Activated CD8-positive, alpha-beta memory T cell treated with anti-CD3 and anti-CD28 coated beads for 4 hours (primary cell): ENCODE measurements around the gene CDK19.

ENCODE experiments used
- DNase-seq, 2 donors: peaks; one replicate each; pipeline ENCODE4 v3.0.0-alpha.2; 2020; ENCODE audit warnings: low read depth in 2 of 2

Gene CDK19

DNA sequence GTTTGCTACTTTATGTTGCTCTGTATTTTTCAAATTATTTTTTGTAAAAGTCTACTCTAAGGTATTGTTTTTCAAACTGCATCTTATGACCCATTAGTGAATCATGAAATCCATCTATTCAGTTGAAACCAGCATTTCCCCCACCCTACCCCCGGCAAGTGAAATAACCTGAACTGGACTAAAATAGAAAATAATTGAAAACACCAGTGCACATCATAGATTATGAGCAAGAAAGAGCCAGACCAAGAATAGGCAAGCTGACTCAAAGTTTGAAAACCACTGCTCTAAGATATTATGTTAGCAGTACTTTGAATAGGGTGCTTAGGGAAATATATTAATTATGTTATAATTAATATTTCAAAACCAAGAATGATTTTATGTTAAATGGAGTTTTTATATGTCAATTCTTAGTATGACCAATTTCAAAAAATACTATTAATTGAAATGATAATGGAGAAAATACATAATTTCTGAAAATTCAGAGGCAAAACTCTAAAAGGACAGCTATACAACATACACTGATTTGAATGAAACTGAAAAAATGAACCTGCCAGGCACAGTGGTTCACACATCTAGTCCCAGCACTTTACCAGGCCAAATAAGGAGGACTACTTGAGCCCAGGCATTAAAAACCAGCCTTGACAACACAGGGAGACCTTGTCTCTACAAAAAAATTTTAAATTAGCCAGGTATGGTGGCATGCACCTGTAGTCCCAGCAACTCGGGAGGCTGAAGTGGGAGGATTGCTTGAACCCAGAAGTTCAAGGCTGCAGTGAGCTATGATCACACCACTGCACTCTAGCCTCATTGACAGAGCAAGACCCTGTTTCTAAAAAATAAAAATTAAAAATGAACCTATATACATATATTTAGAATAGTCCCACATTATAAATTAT lies 112.0 kb downstream of the CDK19 start:
- DNase-seq, result no peak

DNA sequence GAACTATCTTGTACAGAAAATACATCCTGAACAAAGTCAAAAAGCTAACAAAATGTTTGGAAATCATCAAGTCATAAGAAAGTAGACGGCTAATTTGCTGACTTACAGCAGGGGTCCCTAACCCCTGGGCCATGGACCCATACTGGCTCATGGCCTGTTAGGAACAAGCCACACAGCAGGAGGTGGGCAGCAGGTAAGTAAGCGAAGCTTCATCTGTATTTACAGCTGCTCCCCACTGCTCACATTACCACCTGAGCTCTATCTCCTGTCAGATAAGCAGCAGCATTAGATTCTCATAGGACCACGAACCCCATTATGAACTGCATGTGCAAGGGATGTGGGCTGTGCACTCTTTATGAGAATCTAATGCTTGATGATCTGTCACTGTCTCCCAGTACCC lies 115.5 kb downstream of the CDK19 start:
- DNase-seq, result no peak

DNA sequence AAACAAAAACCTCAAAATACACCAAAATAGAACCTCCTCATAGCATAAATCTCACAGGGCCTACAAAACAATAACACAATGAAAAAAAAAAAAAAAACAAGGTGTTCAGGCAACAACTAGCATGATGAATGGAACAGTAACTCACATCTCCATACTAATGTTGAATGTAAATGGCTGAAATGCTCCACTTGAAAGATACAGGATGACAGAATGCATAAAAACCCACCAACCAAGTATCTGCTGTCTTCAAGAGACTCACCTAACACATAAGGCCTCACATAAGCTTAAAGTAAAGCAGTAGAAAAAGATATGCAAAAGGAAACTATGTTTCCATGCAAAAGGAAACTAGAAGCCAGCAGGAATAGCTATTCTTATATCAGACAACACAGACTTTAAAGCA lies 121.3 kb downstream of the CDK19 start:
- DNase-seq, result no peak

DNA sequence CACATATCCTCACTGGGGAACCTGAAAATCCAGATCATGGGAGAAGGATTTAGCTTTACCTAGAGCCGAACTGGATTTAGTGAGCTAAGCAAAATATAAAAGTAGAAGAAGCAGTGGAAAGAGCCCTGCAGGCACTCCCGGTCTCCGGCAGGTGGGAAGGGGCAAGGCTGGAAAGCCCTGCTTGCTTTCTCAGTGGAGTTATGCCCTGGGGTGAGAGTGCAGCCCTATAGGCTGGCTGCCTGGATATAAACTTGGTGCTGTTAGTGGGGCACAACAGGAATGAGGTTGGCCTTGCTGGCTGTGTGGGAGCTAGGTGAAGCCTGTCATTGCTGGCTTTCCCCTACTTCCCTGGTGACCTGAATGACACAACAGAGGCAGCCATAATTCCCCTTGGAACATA lies 122.0 kb downstream of the CDK19 start:
- DNase-seq, result no peak

DNA sequence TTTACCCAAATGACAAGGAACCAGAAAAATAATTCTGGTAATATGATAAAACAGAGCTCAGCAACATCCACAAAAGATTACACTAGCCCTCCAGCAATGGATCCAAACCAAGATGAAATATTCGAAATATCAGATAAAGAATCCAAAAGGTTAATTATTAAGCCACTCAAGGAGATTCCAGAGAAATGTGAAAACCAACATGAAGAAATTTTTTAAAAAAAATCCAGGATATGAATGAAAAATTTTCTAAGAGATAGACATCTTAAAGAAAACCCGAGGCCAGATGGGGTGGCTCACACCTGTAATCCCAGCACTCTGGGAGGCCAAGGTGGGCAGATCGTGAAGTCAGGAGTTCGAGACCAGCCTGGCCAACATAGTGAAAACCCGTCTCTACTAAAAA lies 124.4 kb downstream of the CDK19 start:
- no peak for DNase-seq

DNA sequence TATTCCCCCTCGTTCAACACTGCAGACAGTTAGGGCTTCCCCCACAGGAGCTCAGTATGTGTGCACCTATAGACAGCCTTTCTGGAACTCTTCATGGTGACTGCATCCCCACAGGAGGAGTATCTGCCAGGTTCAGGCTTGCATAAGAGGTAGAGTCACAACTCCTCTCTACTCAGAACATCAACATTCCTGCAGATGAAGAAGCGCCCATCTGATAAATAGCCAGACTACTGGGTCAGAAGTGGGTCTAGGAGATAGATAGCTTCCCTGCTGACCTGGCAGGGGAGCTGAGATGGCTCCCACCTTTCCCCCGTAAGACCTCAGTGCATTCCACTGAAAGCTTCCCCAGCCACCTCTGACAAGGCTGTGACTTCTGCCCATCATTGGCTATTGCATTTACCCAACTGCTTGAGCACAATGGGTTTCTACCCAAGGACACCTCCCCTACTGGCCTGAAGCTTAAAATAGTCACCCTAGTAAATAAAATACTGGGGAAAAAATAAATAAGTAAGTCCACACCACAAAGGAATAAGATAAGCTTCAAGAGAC lies 125.1 kb downstream of the CDK19 start:
- DNase-seq, result no peak

DNA sequence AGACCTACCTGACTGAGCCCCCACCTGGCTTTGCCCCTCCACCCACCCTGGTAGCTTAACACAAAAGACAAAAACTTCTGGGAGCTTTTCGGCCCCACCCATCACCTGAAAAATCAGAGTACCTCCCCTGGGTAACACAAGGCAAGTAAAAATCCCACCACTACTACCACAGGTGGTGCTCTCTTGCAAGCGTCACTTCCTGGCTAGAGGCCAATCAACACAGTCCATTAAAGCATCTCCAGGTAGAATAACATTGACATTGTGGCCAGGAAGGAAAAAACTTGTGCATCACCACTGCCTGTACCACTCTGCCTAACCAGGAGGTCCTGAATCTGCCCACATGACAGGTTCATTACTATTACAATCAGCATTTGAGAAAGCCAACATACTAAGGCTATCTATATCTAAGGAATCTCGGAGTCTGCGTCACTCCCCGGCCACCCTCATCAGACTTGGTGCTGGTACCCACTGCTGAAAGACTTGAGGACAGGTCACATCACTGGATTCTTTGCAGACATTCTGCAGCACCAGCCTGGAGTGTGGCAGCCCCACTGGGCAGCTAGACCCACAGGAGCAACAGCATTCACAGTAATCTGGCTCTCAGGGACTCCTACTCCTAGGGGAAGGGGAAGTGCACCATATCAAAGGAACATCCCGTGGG lies 125.9 kb downstream of the CDK19 start:
- DNase-seq, result no peak

DNA sequence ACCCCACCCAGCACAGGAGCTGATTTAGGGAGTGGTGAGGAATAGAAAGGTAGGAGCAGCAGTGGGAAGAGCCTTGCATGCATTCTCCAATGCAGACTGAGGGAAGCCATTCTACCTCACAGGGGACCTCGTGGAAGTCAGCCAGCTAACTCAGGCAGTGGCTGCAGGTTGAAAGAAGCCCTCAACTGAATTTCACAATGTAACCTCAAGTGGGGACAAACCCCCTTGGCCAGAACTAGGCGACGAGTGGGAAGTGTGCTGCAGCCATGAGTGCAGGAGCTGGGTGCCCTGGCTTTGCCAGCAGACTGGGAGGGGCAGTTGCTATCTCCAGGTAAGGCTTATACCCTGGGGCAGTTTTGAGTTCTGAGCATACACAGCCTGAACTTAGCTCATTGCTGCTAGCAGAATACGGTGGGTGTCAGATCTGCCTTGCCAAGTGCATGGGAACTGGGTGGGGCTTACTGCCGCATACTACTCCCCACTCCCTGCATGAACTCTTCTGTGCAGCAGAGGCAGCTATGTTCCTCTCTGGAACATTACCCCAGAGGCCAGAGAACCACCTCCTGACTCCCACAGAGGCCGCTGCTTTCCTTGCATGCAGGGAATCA lies 126.5 kb downstream of the CDK19 start:
- no peak for DNase-seq

DNA sequence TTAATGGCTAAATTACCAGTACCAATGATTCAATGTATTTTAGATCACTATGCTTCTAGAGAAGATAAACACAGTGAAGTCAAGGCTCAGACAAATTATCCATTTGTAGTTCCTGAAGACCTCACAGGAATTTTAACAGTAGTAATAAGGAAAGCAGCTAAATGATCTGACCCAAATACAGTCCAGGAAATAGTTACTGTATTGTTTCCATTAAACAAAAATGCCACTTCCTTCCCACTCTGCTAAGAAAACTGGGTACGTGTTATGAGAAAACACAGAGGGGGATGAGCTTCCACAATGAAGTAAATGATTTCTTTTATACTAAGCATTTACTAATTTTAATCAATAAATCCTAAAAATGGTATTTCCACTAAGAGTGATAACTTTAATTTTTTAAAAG lies 127.9 kb downstream of the CDK19 start:
- DNase-seq, result no peak

DNA sequence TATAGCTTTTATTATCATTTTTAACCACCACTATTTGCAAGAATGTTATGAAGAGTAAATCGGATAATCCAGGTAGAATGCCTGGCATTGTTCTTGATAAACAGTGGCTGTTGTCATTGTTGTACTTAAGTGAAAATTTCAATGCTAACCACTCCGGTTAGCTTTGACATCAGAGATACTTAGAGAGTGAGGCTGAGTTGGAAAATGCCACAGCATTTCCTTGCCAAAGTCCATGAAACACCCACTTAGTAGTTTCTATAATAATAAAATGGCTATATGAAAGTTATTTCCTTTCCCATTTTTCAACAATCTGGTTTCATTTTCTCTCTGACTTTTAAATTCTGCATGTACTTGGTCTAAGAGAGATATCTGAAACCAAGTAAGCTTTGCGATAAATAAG lies 132.0 kb downstream of the CDK19 start:
- DNase-seq, result no peak

DNA sequence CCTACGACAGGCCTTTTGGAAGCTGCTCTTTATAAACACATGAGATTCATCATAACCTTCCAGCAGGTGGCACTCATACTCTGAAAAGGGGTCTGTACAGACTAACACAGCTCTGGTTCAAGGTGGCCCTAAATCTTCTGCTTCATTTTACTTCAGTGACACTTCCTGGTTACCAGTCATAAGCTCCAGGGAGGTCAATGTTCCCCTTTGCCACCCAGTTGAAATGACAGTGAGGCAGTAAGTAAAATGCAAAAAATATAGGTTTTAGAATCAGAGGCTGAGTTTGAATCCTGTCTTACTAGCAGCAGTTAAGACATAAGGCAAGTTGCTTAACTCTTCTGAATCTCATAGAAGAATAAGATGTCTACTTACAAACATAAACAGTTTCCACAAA lies 132.8 kb downstream of the CDK19 start:
- DNase-seq, result peak; percentile 13 to 47

DNA sequence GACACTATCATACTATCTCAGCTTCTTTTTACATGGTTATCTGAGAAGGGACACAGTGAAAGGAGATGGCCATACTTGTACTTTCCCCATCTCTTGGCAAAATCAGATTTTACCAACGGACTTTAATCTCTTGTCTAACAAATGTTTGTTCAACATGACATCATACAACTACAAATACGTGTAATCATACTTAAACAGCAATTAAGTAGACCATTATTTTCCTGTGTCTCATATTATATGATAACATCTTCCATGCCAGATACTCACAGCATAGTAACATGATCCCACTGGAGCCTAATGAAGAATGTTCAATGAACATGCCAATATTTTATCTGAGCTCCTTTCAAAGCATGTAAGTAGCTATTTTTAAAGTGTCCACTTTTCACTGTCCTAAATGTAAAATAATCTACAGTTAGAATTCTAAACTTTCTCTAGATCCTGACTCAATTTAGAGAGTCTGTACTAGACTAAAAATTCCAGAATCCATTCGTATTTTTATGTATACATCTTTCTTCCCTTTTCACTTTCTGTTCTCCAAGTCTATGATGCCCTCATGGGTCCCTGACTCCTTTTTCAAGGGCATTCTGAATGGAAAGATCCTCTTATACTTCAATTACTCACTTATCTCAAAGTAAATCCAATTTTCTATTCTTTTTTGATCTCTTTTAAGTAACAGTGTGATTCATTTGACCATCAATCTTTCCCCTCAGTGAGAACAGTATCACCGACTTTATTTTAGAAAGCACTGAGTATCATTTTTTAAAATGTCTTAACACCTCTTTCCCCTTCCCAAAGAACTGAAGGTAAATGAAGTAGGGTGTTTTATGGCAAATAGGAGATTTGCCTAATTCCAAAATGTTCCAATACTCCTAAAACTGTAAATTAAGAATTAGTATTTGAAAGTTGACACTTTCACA lies 133.5 kb downstream of the CDK19 start:
- DNase-seq, result no peak

DNA sequence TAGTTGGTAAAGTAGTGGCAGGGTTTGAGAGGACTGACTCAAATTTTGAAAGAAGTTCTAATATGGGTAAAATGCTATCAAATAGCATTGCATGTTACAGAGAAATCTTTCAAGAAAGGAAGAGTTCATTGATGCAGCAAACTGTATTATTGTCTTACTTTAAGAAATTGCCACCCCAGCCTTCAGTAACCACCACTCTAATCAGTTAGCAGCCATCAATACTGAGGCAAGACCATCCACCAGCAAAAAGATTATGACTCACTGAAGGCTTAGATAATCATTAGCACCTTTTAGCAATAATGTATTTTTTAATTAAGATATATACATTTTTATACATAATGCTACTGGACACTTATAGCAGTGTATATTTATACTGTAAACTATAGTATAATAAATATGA lies 138.9 kb downstream of the CDK19 start:
- DNase-seq, result no peak

DNA sequence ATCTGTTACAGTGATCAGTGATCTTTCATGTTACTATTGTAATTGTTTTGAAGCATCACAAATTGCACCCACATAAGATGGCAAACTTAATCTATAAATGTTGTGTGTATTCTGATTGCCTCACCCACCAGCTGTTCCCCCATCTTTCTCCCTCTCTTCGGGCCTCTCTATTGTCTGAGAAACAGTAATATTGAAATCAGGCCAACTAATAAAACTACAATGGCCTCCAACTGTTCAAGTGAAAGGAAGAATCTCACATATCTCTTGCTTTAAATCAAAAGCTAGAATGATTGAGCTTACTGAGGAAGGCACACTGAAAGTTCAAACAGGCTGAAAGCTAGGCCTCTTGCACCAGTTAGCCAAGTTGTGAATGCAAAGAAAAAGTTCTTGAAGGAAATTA lies 141.2 kb downstream of the CDK19 start:
- DNase-seq, result no peak

DNA sequence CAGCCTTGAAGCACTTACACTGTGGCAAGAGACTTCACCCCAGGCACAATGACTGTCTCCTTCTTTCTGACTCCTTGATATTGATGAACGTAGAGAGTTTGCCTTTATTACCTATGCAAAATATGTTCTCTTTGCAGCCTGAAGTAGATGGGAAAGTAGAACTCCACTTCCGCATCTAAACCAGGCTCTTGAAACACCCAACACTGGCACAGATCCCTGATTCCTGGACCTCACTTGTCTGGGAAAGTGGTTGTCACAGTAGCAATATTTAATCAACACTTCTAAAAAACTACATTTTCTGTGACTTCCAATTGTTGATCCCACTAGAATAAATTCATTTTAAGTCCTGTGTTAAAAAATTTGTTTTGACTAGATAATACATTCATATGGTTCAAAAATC lies 143.1 kb downstream of the CDK19 start:
- no peak for DNase-seq

DNA sequence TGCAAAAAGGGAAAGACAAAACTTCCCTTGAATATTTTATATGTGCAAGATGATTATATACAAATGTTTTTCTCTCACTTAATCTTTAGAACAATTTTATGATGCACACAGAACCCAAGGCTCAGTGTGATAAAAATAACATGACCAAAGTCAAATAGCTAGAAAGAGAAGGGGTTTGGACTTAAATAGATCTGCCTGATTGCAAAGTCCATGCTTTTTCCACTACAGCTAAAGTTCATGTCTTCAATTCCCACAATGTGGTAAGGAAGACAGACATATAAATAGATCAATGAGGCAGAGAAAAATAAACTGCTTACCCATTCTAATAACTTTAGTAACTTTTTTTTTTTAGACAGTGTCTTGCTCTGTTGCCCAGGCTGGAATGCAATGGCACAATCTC lies 143.8 kb downstream of the CDK19 start:
- DNase-seq, result no peak

DNA sequence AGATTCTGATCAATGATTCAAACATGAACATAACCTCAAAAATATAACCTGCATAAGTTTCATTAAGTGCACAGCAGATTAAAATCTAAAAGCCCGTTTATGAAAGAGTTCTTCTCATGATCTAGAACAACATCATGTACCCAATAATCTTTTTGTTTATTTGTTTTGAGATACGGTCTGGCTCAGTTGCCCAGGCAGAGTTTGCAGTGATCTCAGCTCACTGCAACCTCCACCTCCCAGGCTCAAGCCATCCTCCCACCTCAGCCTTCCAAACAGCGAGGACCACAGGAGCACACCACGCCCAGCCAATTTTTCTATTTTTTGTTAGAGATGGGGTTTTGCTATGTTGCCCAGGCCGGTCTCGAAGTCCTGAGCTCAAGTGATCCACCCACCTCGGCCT lies 149.7 kb downstream of the CDK19 start:
- no peak for DNase-seq

DNA sequence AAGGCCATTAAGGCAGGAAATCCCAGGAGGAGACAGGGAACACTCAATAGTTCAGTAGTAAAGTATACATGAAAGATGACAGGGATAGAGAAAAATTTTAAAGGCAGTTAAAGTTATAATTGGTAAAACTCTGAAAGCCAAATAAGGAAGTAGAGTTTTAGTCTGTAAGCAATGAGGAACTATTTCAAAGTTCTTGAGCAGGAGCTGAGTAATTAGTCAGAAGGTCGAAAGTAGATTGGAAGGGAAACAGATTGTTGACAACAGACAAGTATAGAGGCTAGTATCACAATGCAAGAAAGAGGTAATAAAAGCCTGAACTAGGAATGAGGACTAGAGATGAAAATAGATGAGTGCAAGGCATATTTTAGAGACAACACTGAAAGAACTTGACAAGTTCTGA lies 150.3 kb downstream of the CDK19 start:
- DNase-seq, result no peak

DNA sequence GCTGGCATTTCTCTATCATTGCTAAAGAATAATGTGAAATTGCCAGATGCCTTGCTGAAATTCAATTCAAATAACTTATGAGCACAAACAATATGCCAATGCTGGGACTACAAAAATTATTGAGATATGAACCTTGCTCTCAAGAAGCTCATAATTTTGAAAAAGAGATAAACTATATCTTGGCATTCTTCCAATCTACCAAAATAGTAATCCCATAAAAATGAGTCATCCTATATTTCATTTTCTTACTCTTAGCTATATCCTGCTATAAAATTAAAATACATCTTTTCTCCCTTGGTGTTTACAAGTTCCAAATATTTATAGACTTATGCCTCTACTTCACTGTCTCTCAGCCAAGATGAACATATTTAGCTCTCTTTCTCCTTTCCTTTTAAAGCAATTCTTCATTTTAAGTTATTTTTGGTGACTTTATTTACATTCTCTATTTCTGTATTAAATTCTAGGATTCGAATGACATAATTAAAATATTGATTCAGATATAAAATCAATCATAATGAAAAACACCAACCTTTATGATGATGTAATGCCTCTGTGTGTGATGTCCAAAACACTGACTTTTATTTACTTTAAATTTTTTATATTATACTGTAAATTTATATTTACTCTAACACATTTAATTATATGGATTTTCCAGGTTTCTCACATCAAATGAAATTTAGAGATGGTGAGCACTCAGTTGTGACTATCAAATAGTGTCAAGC lies 152.6 kb downstream of the CDK19 start:
- no peak for DNase-seq

DNA sequence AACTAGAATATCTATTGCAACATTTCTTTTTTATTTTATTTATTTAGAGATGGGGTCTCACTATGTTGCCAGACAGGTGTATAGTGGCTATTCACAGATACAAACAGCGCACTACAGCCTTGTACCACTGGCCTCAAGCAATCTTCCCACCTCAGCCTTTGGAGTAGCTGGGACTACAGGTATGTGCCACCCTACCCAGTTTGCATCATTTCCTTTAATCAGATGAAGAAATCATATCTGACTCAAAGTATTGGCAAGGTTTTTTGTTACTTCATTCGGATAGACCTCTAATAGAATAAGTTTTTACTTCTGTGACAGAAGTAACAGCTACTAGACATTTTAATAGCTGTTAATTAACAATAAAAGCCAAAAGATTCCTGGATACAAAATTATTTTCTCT lies 153.9 kb downstream of the CDK19 start:
- DNase-seq, result no peak

DNA sequence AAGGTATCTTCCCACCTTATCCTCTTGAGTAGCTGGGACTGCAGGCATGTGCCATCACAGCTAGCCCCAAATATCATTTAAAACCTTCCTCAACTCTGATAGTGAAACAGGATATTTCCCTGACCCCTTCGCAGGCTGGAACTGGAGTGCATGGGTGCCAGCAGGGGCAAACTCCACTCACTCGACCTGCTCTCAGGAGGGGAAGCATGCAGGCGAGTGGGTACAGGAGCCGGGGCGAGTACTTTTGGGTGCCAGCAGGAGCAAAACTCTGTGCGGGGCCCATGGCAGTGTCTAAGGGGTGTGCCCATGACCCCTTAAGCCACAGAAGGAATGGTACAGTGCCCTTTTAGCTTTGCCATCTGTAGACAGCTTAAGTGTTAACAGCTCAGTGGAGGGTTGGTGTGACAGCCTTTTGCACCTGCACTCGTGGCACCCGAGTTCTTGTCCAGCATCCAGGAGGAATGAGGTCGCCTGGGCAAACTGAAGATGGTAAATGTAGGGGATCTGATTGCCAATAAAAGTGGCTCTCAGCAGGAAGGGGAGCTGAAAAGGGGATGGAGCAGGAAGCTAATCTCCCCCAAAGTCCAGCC lies 155.1 kb downstream of the CDK19 start:
- no peak for DNase-seq
